CD4-positive, alpha-beta T cell treated with Interleukin-17A for 1 hour (primary cell): Measurements from ENCODE around the gene BTN3A1.
"Not testable (repeated sequence)": the region's sequence is repeated elsewhere in the genome, so short reads cannot be mapped to it uniquely, and the experiment has no call there.

Experiments used
- DNase-seq: peaks from one replicate; pipeline ENCODE4 v3.0.0-alpha.2; 2020

Gene BTN3A1

GRCh38 chr6:26447257-26447656 lies 45.2 kb downstream of the BTN3A1 start:
- no peak for DNase-seq

- DNase-seq, result no peak
These were observed 48.2 kb downstream of the BTN3A1 start for GRCh38 chr6:26450240-26450639.

- no peak for DNase-seq
These were observed 50.7 kb downstream of the BTN3A1 start for GRCh38 chr6:26452631-26453235.

DNA sequence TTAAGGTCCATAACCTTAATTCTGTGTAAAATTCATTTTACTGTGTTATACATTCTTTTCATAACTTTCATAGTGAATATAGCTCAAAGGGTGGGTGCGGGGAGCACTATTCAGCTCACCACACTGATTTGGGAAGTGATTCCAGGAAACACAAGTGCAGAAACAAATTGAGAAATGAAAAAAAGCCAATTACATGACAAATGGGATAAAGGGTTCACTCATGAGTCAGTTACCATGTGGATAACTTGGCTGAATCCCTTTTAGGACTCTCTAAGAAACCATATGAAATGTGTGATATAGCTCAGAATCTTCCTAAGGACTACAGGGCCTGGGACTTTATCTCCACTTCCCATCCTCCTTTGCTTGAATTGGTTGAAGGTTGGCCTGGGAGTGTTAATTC lies 52.6 kb downstream of the BTN3A1 start:
- DNase-seq, result no peak

GRCh38 chr6:26455357-26455970 lies 53.4 kb downstream of the BTN3A1 start:
- DNase-seq, result no peak

- DNase-seq, result no peak
These were observed 55.3 kb downstream of the BTN3A1 start for GRCh38 chr6:26457264-26457805.

DNA sequence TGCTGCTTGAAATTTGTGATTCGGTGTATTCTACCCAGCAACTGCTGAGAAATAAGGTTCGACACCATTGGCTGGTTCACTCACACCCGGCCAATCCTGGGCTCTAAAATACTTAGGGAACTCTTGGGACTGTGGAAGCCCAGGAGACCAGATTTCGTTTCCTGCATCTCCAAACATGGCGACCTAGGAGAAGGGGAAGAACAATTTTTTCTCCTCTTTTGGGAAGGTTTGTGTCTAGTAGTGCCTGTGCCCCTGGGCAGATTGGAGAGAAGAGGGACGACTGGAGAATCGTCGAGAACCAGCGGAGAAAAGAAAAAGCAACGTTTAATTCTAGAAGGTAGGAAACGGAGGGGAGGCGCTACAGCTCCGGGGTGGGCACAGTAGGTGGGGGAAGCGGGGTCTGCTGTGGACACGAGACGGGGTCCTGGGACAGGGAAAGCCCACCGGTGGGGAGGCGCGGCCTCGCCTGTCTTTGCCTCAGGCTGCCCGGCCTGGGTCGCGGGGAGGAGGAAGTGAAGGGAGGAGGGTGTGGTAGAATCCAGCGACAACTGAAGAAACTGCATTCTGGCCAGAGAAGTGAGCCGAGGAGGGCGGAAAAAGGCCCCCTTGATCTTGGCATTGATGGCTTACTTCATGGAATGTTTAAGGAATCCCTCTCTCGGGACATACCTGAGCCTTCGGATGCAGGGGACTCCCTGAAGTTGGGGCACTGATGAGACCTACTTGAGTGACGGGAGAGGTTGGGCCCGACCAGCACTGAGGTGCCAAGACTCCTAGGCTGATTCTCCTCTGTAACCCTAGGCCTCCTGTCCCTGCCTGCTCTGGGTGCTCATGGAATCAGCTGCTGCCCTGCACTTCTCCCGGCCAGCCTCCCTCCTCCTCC lies 56.0 kb downstream of the BTN3A1 start, which contains the start of gene BTN2A1:
TSS of gene BTN2A1 (plus strand) at position 150 of the 883 bp plus-strand sequence. CDS start at position 832, 682 bp downstream.
- peak; percentile 89 for DNase-seq

- no peak for DNase-seq
These were observed 57.1 kb downstream of the BTN3A1 start for GRCh38 chr6:26459023-26459810.

DNA sequence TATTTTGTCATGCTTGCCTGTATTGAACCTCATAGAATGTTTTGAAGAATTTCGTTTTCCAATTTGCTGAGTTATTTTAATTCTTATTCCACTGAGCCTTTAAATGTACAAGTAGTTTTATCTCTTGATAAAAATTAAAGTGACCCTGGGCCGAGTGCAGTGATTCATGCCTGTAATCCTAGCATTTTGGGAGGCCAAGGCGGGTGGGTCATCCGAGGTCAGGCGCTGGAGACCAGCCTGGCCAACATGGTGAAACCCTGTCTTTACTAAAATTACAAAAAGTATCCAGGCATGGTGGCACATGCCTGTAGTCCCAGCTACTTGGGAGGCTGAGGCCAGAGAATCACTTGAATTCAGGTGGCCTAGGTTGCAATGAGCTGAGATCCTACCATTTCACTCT lies 59.3 kb downstream of the BTN3A1 start:
- DNase-seq, result not testable (repeated sequence)

DNA sequence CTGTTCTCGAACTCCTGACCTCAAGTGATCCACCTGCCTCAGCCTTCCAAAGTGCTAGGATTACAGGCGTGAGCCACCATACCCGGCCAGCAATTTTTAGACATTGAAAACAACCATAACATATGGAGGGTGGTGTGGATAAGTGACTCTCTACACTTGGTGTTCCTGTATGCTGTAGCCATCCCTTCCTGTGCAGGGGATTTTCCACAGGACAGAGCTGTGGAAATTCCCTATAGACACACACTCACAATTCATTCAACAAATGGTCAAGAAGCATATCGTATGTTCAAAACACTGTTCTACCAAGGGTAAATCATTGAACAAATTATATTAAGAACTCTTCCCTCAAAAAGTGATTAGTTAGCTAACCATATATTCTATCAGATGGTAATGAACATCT lies 61.9 kb downstream of the BTN3A1 start:
- DNase-seq, result no peak

- no peak for DNase-seq
These were observed 62.5 kb downstream of the BTN3A1 start for GRCh38 chr6:26464416-26465131.
